GM18505 (cell line): Measurements from ENCODE around the gene MBLAC2.
A peak's percentile ranks its signal among the peaks of the same experiment; 100 is the strongest.

ENCODE experiments used
- ATAC-seq: cut with Tn5 transposase; IDR thresholded peaks from one replicate; pipeline ENCODE4 v1.9.1; 2021; ENCODE audit not compliant: unreplicated experiment
- POLR2A ChIP-seq: IDR thresholded peaks from 4 replicates; pipeline ENCODE4 v1.6.1; 2011; ENCODE audit warnings: borderline replicate concordance; ENCODE audit not compliant: insufficient read depth, insufficient read length; ENCODE audit errors: extremely low read depth

Gene MBLAC2

DNA sequence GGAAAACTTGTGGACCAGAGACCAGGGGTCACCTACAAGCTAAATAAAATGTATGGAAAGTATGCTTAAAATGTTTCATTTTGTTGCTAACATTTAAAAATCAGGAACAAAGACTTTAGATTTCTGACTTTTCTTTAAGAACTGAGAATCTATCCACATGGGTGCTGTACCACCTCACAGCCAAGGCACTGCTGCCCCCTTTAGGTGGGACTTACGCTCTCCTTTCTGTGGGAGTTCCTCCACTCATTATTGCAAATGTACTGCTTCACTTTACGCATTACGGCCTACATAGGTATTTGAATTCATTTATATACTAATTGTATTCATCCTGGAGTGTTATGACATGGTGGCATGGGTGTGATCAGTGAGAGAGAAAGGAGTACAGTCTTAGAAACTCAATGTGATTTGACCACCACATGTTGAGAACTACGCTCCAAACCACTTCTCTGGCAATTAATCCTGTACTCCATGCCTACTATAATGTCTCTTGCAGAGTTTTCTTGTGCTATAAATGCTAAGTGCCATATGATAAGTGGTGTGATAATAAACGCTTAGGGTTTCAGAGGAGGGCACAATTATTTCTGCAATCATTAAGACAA is 40.4 kb downstream of the MBLAC2 start:
- no peak for ATAC-seq
- TF ChIP-seq POLR2A: no peak

DNA sequence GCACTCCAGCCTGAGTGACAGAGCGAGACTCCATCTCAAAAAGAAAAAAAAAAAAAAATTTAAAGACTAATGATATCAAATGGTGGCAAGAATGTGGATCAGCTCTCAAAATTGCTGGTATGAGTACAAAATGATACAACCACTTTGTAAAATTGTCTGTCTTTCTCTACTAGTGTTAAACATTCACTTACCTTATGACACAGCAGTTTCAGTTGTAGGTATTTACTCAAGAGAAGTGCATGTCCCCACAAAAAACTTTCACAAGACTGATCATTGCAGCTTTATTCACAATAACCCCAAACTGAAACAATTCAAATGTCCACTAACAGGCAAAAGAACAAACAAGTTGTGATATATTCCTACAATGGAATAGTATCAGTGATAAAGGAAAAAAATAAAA is 50.3 kb downstream of the MBLAC2 start:
- no peak for ATAC-seq
- TF ChIP-seq POLR2A: no peak

DNA sequence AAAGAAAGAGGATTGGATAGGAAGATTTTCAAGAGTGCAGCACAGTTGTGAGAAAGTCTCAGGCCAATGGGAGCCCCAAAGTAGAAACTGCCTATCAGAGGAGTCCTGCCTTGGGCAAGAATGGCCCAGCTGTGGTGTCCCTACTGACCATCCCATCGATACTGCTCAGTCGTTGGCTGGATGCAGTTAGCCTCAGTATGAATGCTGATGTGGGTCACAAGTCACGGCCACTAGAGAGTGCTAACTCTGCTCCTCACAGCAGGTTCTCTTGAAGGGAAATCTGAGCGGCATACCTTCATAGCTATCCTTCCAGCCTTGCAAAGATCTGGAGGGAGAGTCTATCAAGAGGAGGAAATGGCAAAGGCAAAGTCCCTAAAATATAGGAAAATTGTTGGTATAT is 53.4 kb downstream of the MBLAC2 start:
- ATAC-seq: no peak
- no peak for TF ChIP-seq POLR2A

DNA sequence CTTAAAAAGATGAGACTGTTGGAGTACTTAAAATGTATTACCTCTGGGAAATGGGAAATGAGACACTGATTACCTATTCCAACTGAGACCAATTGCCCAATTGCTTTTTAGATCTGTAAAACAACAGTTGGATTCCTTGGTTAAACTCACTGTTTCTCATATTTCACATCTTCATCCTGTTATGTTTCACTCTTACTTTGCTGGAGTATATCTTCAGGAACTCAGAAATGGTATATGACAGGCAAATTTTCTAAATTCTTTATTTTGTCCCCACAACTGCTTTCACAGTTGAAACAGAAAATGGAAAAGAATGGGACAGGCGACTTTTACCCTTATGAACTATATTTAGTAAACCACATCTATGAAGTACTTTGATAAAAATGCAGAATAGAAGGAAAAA is 56.4 kb downstream of the MBLAC2 start:
- no peak for TF ChIP-seq POLR2A
- ATAC-seq: no peak

DNA sequence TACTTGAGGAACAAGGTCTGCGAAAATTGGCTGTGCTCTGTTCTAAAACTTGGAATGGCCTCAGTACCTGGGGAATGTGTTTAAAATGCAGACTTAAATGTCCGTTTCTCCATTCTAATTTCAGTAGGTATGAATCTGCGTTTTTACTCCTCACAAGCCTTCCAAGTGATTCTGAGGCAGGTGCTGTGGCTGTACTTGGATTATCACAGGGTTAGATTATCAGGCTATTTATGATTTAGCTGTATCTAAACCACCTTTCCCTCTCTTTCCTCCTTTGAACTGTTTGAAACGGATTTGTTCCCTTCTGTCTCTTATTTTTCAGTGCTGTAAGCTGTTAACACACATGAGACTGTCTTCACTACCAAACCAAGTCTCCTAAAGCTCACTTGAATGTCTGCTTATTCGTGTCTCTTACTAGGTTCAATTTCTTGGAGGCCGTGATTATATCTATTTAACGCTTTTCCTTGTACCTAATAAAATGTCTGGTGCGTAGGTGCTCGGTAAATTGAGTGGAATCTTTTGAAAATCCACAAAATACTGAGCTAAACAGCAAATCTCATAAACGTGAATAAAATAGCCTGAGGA is 64.3 kb downstream of the MBLAC2 start:
- ATAC-seq: no peak
- no peak for TF ChIP-seq POLR2A

GRCh38 chr5:90409318-90410177 is 65.0 kb downstream of the MBLAC2 start, which contains the start of gene CETN3:
Gene CETN3, minus strand, starts transcription at chr5:90409756. Its CDS starts 95 bp downstream, at chr5:90409661.
- TF ChIP-seq POLR2A: peak; percentile 95
- peak; percentile 92 for ATAC-seq

DNA sequence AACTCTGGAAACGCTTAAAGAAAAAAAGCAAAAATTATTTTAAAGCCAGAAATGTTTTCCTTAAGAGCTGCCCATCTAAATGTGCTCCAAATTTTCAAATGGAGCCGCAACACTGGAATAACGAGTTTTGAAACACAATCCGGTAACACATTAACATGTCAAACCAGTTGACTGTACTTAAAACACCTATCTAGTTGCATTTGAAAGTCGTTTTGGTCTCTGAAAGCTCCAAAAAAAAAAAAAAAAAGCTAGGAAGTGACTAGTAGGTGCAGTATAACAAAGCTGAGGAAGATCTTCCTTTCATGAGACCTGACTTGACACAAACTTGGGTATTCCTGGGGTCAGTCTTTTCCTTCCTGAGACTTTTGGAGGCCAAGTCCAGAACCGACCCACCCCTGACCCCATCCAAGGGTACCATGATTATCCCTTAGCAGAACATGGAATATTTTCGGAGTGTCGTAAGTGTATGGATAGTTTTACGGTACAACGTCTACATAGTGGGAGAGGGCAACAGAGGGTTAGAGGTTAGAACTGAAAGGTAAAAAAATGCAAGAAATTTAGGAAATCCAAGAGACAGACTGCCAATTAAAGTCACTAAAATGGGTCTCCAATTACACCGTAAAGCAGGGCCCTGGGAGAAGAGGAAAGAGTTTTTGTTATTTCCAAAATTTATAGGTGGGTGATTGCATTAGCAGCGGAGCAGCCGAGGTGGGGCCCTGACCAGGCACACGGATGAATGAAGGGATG is 65.8 kb downstream of the MBLAC2 start:
- ATAC-seq: peak; percentile 2
- no peak for TF ChIP-seq POLR2A
